Measurements from ENCODE around the gene KATNAL1. TPM values are rescaled to one million over a fixed set of nuclear protein-coding genes. Genes with fewer than 3 reads are reported as not detected.
A peak's percentile ranks its signal among the peaks of the same experiment; 100 is the strongest.
"Not testable (repeated sequence)": the region's sequence is repeated elsewhere in the genome, so short reads cannot be mapped to it uniquely, and the experiment has no call there.

Gene KATNAL1
- polyA plus RNA-seq, 4 donors: 0.22 to 3.0 (median 1.5) TPM

GRCh38 chr13:30268673-30269072 is 38.7 kb downstream of the KATNAL1 start:
- Histone ChIP-seq H3K27me3 (ENCODE audit: control insufficient read depth in 3 of 3, insufficient read depth in 3 of 3, low read length in 3 of 3) (no peaks in the 10 kb centered on the region), H3K36me3 (ENCODE audit: control insufficient read depth in 3 of 3, insufficient read depth in 2 of 3, low read depth in 1 of 3, low read length in 3 of 3) (no peaks in the 10 kb centered on the region), H3K4me3 (ENCODE audit: low read depth in 1 of 3, low read length in 3 of 3) (no peak overlapping the region), H3K9me3 (ENCODE audit: control insufficient read depth in 2 of 2, insufficient read depth in 1 of 2, low read depth in 1 of 2, low read length in 1 of 2) (no peaks in the 10 kb centered on the region), H3K4me1 (ENCODE audit: control insufficient read depth in 3 of 3, insufficient read depth in 2 of 3, low read depth in 1 of 3, low read length in 2 of 3) (no peaks in the 10 kb centered on the region), H3K27ac (ENCODE audit: low read depth in 1 of 3, low read length in 2 of 3) (no peak overlapping the region)
- WGBS, 3 donors: 55 to 62% (median 60%) methylated on average over 1 of the region's 1 CpG
- FAIRE-seq (no peak), DNase-seq (no peak)

- no peaks in the 10 kb centered on the region for H3K9me3 ChIP-seq (ENCODE audit: control insufficient read depth in 2 of 2, insufficient read depth in 1 of 2, low read depth in 1 of 2, low read length in 1 of 2)
- no peak overlapping the region for H3K27ac ChIP-seq (ENCODE audit: low read depth in 1 of 3, low read length in 2 of 3)
- DNase-seq (no peak), FAIRE-seq (no peak)
- H3K4me3 ChIP-seq (ENCODE audit: low read depth in 1 of 3, low read length in 3 of 3): no peak overlapping the region
- no peaks in the 10 kb centered on the region for H3K27me3 ChIP-seq (ENCODE audit: control insufficient read depth in 3 of 3, insufficient read depth in 3 of 3, low read length in 3 of 3)
- WGBS, 3 donors: 85 to 92% (median 89%) methylated on average over 2 of the region's 2 CpGs
- H3K36me3 ChIP-seq (ENCODE audit: control insufficient read depth in 3 of 3, insufficient read depth in 2 of 3, low read depth in 1 of 3, low read length in 3 of 3): no peaks in the 10 kb centered on the region
- H3K4me1 ChIP-seq (ENCODE audit: control insufficient read depth in 3 of 3, insufficient read depth in 2 of 3, low read depth in 1 of 3, low read length in 2 of 3): no peaks in the 10 kb centered on the region
Observed at GRCh38 chr13:30266756-30267155, 40.6 kb downstream of the KATNAL1 start.

GRCh38 chr13:30259149-30259733 is 48.1 kb downstream of the KATNAL1 start:
- not testable (repeated sequence) for H3K4me3 ChIP-seq (ENCODE audit: low read depth in 1 of 3, low read length in 3 of 3); H3K9me3 ChIP-seq (ENCODE audit: control insufficient read depth in 2 of 2, insufficient read depth in 1 of 2, low read depth in 1 of 2, low read length in 1 of 2); H3K36me3 ChIP-seq (ENCODE audit: control insufficient read depth in 3 of 3, insufficient read depth in 2 of 3, low read depth in 1 of 3, low read length in 3 of 3); H3K4me1 ChIP-seq (ENCODE audit: control insufficient read depth in 3 of 3, insufficient read depth in 2 of 3, low read depth in 1 of 3, low read length in 2 of 3); DNase-seq; H3K27me3 ChIP-seq (ENCODE audit: control insufficient read depth in 3 of 3, insufficient read depth in 3 of 3, low read length in 3 of 3); FAIRE-seq; H3K27ac ChIP-seq (ENCODE audit: low read depth in 1 of 3, low read length in 2 of 3)
- WGBS, 3 donors: 96 to 98% (median 97%) methylated on average over 22 of the region's 22 CpGs

- H3K27me3 ChIP-seq (ENCODE audit: control insufficient read depth in 3 of 3, insufficient read depth in 3 of 3, low read length in 3 of 3): no peaks in the 10 kb centered on the region
- DNase-seq (no peak), FAIRE-seq (no peak)
- H3K36me3 ChIP-seq (ENCODE audit: control insufficient read depth in 3 of 3, insufficient read depth in 2 of 3, low read depth in 1 of 3, low read length in 3 of 3): peaks cover 0 to 3% (median 0%) of the 10 kb centered on the region in 3 donors
- no peak overlapping the region for H3K4me3 ChIP-seq (ENCODE audit: low read depth in 1 of 3, low read length in 3 of 3)
- no peak overlapping the region for H3K27ac ChIP-seq (ENCODE audit: low read depth in 1 of 3, low read length in 2 of 3)
- peaks cover 0 to 5% (median 0%) of the 10 kb centered on the region in 3 donors for H3K4me1 ChIP-seq (ENCODE audit: control insufficient read depth in 3 of 3, insufficient read depth in 2 of 3, low read depth in 1 of 3, low read length in 2 of 3)
- H3K9me3 ChIP-seq (ENCODE audit: control insufficient read depth in 2 of 2, insufficient read depth in 1 of 2, low read depth in 1 of 2, low read length in 1 of 2): no peaks in the 10 kb centered on the region
- 82 to 90% (median 90%) methylated on average over 6 of the region's 6 CpGs for WGBS, 3 donors
Observed at GRCh38 chr13:30257468-30258099, 49.8 kb downstream of the KATNAL1 start.

- FAIRE-seq (no peak), DNase-seq (no peak)
- WGBS, 3 donors: 84 to 95% (median 94%) methylated on average over 5 of the region's 5 CpGs
- Histone ChIP-seq H3K4me1 (ENCODE audit: control insufficient read depth in 3 of 3, insufficient read depth in 2 of 3, low read depth in 1 of 3, low read length in 2 of 3) (peaks cover 0 to 5% (median 0%) of the 10 kb centered on the region in 3 donors), H3K4me3 (ENCODE audit: low read depth in 1 of 3, low read length in 3 of 3) (no peak overlapping the region), H3K27me3 (ENCODE audit: control insufficient read depth in 3 of 3, insufficient read depth in 3 of 3, low read length in 3 of 3) (no peaks in the 10 kb centered on the region), H3K36me3 (ENCODE audit: control insufficient read depth in 3 of 3, insufficient read depth in 2 of 3, low read depth in 1 of 3, low read length in 3 of 3) (peaks cover 0 to 3% (median 0%) of the 10 kb centered on the region in 3 donors), H3K27ac (ENCODE audit: low read depth in 1 of 3, low read length in 2 of 3) (no peak overlapping the region), H3K9me3 (ENCODE audit: control insufficient read depth in 2 of 2, insufficient read depth in 1 of 2, low read depth in 1 of 2, low read length in 1 of 2) (no peaks in the 10 kb centered on the region)
Observed at GRCh38 chr13:30256713-30257467, 50.5 kb downstream of the KATNAL1 start.

GRCh38 chr13:30255696-30256095 is 51.7 kb downstream of the KATNAL1 start:
- Histone ChIP-seq H3K9me3 (ENCODE audit: control insufficient read depth in 2 of 2, insufficient read depth in 1 of 2, low read depth in 1 of 2, low read length in 1 of 2) (no peaks in the 10 kb centered on the region), H3K27ac (ENCODE audit: low read depth in 1 of 3, low read length in 2 of 3) (no peak overlapping the region), H3K4me3 (ENCODE audit: low read depth in 1 of 3, low read length in 3 of 3) (no peak overlapping the region), H3K4me1 (ENCODE audit: control insufficient read depth in 3 of 3, insufficient read depth in 2 of 3, low read depth in 1 of 3, low read length in 2 of 3) (peaks cover 0 to 5% (median 0%) of the 10 kb centered on the region in 3 donors), H3K36me3 (ENCODE audit: control insufficient read depth in 3 of 3, insufficient read depth in 2 of 3, low read depth in 1 of 3, low read length in 3 of 3) (peaks cover 0 to 3% (median 0%) of the 10 kb centered on the region in 3 donors), H3K27me3 (ENCODE audit: control insufficient read depth in 3 of 3, insufficient read depth in 3 of 3, low read length in 3 of 3) (no peaks in the 10 kb centered on the region)
- WGBS, 3 donors: 39 to 72% (median 42%) methylated on average over 1 of the region's 1 CpG
- FAIRE-seq: peak; percentile 57
- peak in 1 of 2 donors; percentile 8 for DNase-seq

GRCh38 chr13:30253830-30254229 is 53.5 kb downstream of the KATNAL1 start:
- H3K27ac ChIP-seq (ENCODE audit: low read depth in 1 of 3, low read length in 2 of 3): no peak overlapping the region
- 84 to 87% (median 87%) methylated on average over 7 of the region's 7 CpGs for WGBS, 3 donors
- FAIRE-seq (no peak), DNase-seq (no peak)
- H3K4me3 ChIP-seq (ENCODE audit: low read depth in 1 of 3, low read length in 3 of 3): no peak overlapping the region
- H3K36me3 ChIP-seq (ENCODE audit: control insufficient read depth in 3 of 3, insufficient read depth in 2 of 3, low read depth in 1 of 3, low read length in 3 of 3): peaks cover 0 to 3% (median 0%) of the 10 kb centered on the region in 3 donors
- no peaks in the 10 kb centered on the region for H3K27me3 ChIP-seq (ENCODE audit: control insufficient read depth in 3 of 3, insufficient read depth in 3 of 3, low read length in 3 of 3)
- peaks cover 0 to 4% of the 10 kb centered on the region in 2 donors for H3K9me3 ChIP-seq (ENCODE audit: control insufficient read depth in 2 of 2, insufficient read depth in 1 of 2, low read depth in 1 of 2, low read length in 1 of 2)
- H3K4me1 ChIP-seq (ENCODE audit: control insufficient read depth in 3 of 3, insufficient read depth in 2 of 3, low read depth in 1 of 3, low read length in 2 of 3): peaks cover 0 to 5% (median 0%) of the 10 kb centered on the region in 3 donors

- peaks cover 0 to 8% of the 10 kb centered on the region in 2 donors for H3K9me3 ChIP-seq (ENCODE audit: control insufficient read depth in 2 of 2, insufficient read depth in 1 of 2, low read depth in 1 of 2, low read length in 1 of 2)
- DNase-seq (no peak), FAIRE-seq (no peak)
- WGBS, 3 donors: 97% methylated on average over 2 of the region's 2 CpGs
- no peaks in the 10 kb centered on the region for H3K36me3 ChIP-seq (ENCODE audit: control insufficient read depth in 3 of 3, insufficient read depth in 2 of 3, low read depth in 1 of 3, low read length in 3 of 3)
- H3K4me3 ChIP-seq (ENCODE audit: low read depth in 1 of 3, low read length in 3 of 3): no peak overlapping the region
- no peak overlapping the region for H3K27ac ChIP-seq (ENCODE audit: low read depth in 1 of 3, low read length in 2 of 3)
- no peaks in the 10 kb centered on the region for H3K27me3 ChIP-seq (ENCODE audit: control insufficient read depth in 3 of 3, insufficient read depth in 3 of 3, low read length in 3 of 3)
- H3K4me1 ChIP-seq (ENCODE audit: control insufficient read depth in 3 of 3, insufficient read depth in 2 of 3, low read depth in 1 of 3, low read length in 2 of 3): no peaks in the 10 kb centered on the region
Observed at GRCh38 chr13:30247406-30247805, 59.9 kb downstream of the KATNAL1 start.
